Neural cell (in vitro differentiated cells): Measurements from ENCODE around the gene HS6ST3.

Experiments used
- CTCF ChIP-seq: fragments of 450-650 bp; IDR thresholded peaks from 2 replicates; pipeline ENCODE4 v1.5.1; 2014; ENCODE audit warnings: antibody characterized with exemption, mild to moderate bottlenecking, moderate library complexity; ENCODE audit not compliant: poor library complexity, severe bottlenecking
- POLR2AphosphoS5 ChIP-seq: IDR thresholded peaks from 2 replicates; pipeline ENCODE4 v1.6.1; 2012
- TAF1 ChIP-seq: IDR thresholded peaks from 2 replicates; pipeline ENCODE4 v1.6.1; 2012; ENCODE audit warnings: low read depth

DNA sequence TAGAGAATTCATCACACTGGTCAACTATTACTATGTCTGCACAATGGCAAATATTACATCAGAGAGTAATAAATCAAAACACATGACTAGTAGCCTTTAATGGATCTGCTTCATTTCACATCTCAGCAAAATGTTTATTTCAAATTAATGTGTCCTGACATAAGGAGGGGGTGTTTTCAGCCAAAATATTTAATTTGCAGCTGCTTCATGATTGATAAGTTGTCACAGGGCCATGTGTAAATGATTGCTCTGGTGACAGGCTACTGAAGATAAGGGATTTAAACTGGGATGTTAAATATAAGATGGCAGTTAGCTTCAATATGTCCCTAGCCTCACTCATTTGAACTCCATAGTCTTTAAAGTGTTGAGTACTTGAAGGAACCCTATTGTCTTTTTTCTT is 601.1 kb downstream of the HS6ST3 start:
- TF ChIP-seq CTCF, result no peak
- TF ChIP-seq POLR2AphosphoS5, result no peak
- TF ChIP-seq TAF1, result no peak
